NCI-H345 (cell line): ENCODE data around the gene TMEM171.

Experiments
- DNase-seq: peaks from one replicate; lab custom pipeline; 2025; lab: John Stamatoyannopoulos, UW

The TMEM171 gene

DNA sequence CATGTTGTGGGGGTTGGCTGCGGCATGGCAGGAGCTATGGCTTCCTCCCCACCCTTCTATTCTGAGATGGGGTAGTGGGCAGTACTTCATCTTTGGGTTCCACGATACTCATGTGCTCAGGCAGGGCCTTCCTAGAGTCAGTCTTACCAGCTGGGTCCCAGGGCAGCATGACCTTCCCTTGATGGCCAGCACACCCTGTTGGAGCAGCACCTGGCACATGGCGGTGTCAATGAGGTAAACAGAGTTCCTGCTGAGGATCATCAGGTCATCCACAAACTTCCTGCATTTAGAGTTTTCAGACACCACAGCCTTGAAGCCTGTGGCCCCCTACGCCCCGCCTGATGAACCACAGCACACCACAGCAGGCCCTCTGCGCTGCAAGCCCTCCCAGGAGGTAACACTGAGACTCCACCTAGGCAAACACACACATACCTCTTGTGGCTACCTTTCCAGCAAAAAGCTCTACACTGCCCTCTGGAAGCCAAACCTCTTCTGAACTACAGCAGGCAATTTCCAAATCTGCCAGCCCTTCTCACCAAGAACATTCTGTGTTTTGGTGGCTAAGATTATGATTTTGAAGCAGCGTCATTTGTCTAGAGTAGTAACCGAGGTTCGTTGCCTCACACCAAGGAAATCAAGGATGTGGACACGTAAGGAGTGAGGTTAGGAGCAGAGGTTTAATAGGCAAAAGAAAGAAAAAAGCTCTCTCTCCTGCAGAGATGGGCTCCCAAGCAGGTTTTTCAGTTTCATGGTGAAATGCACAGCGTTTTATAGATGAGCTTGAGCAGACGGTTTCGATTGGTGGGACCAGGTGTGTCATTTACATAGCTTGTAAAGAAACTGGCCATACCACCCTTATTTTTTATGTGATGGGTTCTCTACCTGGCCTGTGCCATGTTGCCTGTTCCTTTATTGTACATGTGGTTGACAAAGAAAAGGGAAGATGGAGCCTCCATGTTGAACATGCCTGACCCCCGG is 32.3 kb downstream of the TMEM171 start:
- peak; percentile 28 for DNase-seq

DNA sequence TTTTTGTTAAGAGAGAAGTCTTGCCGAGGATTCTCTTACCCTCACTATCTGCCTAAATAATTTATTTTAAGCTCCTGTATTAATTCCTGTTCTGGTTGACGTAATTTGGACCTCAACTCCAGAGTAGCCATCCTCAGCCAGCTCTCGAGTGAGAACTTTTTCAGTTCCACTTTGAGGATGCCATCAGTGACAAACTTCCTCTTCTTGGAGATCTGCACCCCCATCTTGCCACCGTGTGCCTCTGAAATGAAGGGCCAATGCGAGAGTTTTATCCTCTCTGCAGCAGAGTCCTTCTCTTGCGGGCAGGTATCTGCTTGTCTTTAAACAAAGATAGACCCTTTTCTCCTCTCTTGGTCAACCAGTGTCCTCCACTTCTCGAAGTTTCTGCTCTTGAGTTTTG is 33.1 kb downstream of the TMEM171 start:
- DNase-seq, result no peak

DNA sequence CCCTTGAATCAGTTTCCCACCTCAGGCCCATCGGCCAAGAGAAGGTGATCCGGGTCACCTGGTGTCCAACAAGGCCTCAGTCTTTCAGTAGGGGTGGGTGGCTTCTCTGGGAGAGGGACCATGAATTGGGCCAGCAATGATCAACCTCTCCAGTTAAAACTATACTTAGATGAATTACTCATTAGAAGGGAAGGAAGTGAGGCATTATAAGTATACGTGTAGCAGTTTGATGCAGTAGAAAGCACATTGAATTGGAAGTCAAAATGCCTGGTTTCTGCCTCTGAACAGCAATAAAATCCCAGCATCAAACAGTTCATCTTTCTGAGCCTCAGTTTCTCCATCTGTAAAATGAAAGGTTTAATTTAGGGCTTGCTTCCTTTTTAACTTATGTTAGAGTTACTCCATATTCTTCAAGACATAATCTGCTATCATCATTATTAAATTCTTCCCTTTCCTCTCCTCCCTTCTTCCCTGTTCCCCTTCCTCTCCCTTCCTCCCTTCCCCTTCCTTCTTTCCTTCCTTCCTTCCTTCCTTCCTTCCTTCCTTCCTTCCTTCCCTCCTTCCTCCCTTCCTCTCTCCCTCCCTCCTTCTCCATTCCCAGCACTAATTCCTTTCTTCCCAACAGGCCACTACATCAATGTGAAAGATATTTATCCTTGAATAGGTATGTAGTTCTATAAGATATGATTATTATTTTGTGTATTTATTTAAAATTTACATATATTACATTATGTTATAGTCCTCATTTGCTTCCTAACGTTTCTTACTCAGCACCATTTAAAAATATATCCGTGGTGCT is 34.0 kb downstream of the TMEM171 start:
- no peak for DNase-seq

DNA sequence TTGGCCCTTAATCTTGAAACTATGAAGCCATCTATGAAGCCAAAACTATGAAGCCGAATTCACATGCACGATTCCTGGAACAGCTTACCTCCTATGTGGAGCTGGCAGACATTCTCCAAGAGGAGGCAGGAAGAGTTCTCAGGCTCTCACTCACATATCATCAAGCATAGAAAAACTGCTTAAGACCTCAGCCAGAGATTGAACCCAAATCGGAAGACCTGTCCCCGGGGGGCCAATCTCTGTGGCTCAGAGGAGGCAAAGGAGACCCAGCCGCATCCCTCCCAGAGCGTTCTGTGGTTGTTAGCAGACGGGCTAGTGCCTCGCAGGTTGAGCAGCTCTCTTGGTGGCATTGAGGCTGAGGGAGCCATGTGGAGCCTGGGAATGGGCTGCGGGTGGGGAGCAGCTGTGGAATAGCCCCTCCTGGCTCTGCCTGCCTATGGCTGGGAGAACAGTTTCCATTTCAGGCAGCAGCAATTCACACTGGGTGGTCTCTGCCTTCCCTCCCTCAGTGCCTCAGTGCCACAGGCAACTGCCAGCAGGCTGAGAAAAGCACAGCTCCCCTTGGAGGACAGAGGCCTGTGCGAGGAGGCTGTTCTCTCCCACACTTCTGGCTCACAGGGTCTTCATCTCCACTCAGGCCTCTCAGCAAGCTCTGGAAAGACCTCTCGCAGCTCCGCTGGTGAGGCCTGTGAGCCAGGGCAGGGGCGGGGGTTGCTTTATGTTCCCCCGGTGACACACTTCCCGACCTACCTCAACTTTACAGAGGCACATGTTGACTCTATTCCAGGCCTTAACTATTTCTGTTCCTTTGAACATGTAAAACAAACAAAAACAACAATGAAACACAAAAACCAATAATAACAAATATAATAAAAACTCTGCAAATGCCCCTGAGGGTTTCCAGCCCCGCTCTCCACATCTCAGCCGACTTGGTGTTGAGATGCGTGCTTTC is 35.2 kb downstream of the TMEM171 start:
- DNase-seq, result no peak

DNA sequence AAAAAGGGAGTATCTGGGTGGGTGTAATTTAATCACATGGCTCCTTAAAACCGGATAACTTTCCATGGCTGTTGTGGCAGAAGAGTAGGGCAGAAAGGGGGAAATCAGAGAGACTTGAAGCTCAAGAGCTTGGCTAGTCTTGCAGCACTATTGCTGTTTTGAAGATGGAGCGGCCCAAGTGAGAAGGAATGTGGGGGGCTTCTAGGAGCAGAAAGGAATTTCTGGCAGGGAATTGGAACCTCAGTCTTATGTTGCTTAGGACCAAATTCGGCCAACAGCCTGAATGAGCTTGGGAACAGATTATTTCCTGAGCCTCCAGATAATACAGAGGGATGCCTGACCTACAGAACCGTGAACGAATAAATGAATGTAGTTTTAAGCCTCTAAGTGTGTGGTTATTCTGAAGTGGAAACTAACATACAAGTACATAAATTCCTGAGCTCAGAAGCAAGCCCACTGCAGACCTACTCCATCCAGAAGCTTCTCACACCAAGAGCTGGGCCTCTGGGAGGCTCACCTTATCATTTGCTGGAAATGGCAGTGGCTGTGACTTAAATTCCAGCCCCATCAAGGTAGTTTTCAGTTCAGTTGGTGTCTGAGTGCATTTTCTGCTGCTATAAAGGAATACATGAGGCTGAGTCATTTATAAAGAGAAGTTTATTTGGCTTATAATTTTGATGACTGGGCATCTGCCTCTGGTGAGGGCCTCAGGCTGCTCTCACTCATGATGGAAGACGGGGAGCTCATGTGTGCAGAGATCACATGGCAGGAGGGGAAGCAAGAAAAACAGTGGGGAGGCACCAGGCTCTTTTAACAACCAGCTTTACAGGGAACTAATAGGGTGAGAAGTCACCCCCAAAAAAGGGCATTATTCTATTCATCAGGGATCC is 37.3 kb downstream of the TMEM171 start:
- DNase-seq, result no peak

DNA sequence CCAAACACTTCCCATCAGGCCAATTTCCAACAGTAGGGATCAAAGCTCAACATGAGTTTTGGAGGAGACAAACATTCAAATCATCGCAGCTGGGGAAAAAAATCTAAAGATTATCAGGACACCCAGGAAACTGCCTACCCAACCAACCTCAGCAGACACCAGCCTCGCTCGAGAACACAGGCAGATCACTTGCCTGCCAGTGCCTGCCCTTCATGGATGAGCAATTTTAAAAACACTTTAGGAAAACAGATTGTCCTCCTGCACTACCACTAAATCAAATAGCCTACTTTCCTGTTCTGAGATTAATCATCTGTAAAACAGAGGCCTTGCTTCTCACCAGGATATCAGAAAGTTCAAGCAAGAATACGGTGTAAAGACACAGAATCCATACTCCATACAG is 37.9 kb downstream of the TMEM171 start:
- DNase-seq, result peak; percentile 68

DNA sequence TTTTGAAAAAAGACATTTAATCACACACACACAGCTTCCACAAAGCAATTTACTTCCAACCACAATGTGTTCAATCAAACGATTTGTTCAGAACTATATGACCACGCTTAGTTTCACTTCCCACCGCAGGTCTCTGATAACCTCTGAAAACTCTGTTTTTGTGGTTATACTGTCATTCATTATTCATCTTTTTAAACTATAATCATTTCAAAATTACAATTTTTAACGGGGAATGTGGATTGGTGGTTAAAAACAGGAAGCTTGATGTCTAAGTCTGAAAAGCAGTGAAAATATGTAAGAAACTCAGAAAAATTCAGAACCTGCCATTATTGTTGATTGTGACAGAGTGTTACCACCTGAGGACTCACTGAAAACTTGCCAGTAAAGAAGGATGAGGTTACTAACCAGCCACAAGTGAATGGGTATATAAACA is 39.9 kb downstream of the TMEM171 start:
- DNase-seq, result no peak

DNA sequence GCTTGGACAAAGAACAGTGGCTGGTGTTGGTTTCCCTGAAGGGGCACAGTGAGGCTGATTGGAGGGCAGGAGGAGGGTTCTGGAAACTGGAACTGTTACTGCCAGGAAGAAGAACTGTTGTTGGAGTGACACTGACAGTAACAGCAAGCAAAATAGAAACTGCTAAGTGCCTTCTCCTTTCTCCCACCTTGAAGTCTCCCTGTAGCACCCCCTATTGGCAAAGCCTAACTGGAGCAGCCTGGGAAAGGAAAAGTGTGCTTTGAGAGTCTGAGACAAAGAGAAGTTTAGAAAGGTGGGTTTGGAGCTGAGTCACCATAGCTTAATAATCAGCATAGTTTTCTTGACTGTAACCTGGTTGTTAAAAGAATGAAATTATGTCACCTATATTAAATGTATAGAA is 50.1 kb downstream of the TMEM171 start:
- DNase-seq, result no peak

DNA sequence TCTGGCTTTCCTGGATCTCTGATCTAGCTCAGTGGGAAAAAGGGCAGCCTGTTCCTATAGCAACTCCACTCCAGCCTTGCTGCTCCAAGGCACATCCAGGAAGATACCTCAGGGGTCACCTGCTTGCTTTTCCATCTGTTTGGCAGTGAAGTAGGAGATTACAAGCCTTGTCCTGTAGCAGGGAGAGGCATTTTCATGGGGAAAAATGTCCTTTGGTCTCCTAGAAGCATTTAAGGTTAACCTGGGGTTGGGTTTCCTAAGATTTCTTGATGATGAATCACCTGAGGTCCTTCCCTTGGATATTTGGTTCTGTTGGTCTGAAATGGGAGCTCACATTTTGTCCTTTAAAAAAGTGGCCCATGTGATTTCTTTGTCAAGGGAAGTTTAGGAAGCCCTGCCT is 51.1 kb downstream of the TMEM171 start:
- DNase-seq, result no peak

DNA sequence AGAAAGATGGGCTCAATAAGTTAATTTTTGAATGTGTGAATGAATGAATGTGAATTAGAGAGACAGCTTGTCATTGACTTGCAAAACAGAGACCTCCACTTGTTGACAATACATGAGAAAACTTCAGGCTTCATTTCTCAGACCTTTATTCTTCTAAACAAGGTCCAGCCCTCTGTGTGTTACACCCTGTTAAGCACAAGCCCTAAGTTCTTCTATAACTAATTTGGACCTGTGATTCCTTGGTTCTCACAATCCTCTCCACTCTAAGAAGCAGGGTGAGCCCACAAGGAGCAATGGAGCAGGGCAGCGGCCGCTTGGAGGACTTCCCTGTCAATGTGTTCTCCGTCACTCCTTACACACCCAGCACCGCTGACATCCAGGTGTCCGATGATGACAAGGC is 52.6 kb downstream of the TMEM171 start, which contains the start of gene TMEM174:
Gene TMEM174, plus strand, starts transcription at position 243 of the 400 bp plus-strand sequence. Its CDS starts 51 bp downstream, at position 294.
- no peak for DNase-seq

DNA sequence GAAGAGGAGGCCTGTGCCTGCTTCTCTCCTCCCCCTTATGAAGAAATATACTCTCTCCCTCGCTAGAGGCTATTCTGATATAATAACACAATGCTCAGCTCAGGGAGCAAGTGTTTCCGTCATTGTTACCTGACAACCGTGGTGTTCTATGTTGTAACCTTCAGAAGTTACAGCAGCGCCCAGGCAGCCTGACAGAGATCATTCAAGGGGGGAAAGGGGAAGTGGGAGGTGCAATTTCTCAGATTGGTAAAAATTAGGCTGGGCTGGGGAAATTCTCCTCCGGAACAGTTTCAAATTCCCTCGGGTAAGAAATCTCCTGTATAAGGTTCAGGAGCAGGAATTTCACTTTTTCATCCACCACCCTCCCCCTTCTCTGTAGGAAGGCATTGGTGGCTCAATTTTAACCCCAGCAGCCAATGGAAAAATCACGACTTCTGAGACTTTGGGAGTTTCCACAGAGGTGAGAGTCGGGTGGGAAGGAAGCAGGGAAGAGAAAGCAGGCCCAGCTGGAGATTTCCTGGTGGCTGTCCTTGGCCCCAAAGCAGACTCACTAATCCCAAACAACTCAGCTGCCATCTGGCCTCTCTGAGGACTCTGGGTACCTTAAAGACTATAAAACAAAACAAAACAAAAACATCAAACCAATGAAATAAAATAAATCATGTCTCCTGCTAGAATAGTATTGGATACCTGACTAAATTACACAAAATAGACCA is 53.9 kb downstream of the TMEM171 start:
- DNase-seq, result no peak

DNA sequence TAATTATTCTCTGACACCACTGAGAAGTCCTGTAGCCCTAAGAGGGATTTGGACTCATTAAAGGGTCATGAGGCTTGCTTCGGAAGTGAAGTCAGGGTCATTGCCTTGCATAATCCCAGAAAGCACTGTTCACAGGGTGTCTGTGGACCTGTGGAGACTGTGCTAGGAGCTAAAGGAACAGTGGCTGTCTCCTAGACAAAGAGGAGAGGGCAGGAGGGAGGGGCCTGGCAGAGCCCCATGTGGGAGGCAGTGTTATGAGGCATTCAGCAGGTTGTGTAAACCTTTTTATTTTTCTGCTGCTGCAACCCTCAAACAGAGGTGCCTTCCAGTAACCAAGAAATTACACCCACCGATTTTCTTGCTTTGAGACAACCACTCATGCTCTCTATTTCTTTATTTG is 55.9 kb downstream of the TMEM171 start:
- peak; percentile 15 for DNase-seq

DNA sequence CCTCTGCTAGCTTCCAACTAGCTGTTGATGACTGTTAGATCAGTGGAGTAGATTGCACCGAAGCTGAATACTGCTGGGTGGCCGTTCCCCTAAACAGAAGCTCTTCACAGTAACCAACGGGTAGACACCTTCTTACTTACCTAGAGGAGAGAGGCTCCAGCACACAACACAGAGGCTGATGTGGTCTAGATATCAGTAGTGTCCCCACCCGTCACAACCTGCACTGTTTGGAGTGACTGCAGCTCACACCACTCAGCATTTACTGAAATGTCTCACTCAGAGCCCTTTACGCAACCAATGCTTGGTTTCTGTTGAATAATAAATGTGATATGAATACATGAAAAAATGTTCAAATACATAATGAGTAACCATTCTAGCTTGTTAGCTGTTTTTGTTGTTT is 57.9 kb downstream of the TMEM171 start:
- DNase-seq, result no peak

DNA sequence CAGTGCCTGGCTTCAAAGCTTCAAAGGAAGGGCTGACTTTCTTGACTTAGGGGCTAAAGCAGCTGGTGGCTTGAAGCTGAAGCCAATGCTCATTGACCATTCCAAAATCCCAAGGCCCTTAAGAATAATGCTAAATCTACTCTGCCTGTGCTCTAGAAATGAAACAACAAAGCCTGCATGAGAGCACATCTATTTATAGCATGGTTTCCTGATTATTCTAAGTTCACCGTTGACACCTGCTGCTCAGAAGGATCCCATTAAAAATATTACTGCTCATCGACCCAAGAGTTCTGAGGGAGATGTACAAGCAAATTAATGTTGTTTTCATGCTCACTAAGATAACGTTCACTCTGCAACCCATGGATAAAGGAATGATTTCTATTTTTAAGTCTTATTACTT is 59.4 kb downstream of the TMEM171 start:
- peak; percentile 47 for DNase-seq

DNA sequence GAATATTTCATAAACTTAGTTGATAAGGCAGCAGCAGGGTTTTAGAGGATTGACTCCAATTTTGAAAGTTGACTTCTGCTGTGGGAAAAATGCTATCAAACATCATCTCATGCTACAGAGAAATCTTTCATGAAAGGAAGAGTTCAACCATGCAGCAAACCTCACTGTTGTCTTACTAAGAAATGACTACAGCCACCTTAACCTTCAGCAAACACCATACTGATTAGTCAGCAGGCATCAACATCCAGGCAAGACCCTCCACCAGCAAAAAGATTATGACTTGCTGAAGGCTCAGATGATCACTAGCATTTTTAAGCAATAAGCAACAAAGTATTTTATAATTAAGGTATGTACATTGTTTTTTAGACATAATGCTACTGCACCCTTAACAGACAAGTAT is 60.2 kb downstream of the TMEM171 start:
- no peak for DNase-seq
